HPDE6-E6E7 (cell line): ENCODE data around the gene RSL24D1.

Source experiments
- DNase-seq: peaks from one replicate; pipeline ENCODE4 v3.0.0; 2011; ENCODE audit warnings: missing footprints; ENCODE audit errors: extremely low spot score

The RSL24D1 gene

DNA sequence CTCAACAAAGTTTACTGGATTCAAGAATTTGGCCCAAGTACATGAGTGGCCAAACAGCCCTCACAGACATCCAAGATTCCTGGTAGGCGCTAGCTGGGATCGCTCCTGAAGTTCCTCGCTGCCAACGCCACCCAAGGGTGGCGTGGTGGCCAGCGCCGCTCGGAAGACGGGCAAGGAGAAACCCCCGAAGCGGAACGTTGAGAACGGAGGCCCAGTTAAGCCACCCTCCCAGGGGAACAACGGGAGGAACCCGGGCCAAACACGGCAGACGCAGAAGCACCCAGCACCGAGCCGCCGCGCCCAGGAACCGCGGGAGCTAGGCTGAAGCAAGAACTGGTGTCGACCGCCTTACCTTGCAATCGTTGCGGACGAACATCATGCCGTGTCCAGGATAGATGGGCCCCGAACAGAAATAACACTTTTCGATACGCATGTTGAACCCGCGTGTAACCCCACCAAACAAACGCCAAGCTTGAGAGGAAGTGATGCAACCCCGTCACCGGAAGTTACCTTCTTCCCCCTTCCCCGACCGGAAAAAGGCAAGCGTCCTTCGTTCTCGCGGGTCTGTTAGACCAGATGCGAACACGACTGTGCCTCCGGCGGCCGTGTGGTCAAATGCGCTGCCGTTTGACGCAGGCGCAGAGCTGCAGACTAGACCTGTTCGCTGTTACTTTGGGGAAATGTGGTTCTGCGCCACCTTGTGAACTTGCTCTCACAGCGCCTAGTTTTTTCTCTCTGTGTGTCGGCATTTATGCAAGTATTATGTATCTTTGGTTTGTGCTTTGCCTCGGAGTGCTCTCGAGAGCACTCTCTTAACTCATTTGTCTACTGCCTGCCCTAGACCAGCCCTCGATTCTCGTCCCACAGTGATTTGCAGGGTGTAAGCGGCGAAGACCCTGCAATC lies at the start of gene RSL24D1:
RSL24D1 (minus strand) TSS at position 484 of the 904 bp plus-strand sequence; CDS start at position 433, 51 bp downstream.
- DNase-seq: peak; percentile 94

DNA sequence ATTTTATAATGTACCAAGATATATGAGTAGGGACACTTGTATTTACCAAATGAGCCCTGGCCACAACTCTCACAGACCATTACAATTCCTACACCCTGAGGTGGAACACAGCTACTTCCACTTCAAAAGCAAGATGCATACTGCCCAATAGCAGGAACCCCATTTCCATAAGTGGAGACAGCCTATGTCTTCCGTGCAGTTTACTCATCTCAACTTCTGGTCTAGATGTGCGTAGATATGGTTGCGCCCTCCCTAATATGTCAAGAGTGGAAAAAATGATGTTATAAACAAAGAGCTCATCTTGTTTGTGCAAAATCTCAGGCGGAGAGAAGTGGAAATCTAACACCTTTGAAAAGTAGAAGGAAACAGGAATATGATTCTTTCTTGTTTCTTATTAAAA lies 48.3 kb upstream of the RSL24D1 start:
- no peak for DNase-seq

DNA sequence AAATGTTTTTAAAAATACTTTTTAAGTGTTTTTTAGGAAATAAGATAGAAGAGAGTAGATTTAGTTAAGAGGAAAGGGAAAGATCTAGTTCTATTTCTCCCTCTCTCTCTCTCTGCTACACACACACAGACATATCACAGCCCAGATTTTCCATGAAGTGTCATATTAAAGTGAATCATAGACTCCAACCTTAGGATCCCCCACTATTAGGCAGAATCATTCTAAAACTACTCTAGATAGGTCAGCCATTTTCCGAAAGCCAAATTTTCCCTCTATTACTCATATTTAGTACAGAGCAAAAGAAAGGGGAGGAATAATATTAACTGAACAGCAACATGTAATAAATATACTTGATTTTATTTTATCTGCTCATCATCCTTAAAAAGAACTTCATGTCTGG lies 45.1 kb upstream of the RSL24D1 start:
- no peak for DNase-seq

DNA sequence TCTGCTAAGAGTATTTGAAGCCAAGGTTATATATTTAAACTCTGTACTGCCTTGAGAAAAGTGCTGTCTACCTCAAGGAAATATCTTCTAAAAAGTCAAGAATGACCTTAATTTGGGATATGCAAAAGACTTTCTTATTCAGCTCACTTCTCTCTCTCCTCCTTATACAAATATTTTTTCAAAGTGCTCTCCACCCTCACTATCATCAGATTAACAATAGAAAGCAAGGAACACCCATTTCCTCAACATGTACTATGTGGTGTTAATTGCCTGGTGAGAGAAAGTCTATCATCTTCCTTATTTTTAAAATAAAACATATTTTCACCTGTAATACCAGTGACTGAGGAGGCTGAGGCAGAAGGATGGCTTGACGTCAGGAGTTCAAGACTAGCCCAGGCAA lies 44.4 kb upstream of the RSL24D1 start:
- no peak for DNase-seq

DNA sequence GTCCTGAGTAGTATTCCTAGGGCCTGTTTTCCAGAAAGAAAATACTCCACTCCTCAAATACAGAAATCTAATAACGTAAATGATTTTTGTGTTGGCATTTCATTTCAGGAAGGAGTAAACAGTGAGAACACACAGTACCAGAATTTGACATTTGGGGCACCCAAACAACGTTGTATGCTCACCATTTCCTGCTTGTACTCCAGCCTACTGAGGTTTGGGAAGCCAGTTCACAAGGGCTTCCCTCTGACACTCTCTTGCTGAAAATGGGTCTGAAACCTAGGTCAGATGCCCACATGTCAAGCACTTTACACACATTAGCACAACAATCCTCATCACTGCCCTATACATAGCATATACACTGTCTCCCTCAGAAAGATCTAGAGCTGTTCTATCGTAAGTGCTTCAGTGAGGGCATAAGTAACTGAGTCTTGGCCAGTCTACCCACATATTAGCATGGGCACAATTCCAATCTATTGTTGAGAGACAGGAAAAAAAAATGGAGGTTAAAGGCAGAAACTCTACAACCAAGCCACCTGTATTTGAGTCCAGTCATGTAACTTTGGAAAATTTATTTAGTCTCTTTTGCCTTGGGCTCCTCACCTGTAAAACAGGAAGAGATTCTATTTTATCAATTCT lies 43.5 kb upstream of the RSL24D1 start:
- no peak for DNase-seq

DNA sequence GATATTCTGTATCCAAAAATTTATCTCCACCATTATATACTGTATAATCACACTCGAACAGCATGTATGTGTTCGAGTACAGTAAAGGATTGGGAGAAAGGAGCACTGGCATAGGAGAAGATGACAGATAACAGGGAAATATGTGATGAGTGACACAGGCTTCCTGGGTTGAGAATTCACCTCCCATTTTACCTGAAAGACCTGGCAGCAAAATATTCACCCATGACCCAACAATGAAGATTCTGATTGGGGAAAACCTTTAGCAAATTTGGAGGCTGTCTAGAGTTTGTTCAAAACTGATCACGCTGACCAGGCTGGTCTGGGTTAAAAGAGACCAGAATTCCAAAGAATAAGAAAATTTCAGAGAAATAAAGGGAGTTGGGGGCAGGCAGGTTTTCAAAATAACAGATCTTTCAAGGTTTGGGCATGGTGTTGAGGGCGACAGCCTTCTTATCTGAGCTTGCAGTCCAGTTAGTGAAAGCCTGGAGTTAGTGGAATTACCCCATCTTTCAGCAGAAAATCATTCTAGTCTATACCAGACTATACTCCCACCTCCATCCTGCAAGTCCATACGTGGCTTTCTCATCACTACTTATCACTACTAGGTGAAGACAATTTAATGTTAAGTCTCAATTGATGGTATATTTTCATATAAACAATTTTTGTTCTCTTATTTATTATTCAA lies 42.8 kb upstream of the RSL24D1 start:
- DNase-seq: no peak

DNA sequence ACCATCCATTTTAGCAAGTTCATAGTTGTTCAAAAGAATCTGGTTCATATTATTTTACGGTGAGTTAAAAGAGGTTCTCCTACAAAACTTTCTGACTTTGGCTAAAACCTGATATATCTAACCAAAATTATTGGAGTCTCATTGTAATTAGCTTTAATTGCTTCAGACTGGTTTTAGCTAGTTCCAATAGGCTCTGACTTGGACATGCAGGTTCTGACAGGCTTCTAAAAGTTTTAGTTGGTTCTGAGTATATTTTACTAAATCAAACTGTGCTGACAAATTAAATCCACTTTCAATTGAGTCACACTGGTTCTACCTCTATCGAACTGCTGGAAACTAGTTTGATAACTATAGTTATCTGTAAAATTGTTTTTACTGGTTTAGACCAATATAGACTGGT lies 42.1 kb upstream of the RSL24D1 start:
- no peak for DNase-seq

DNA sequence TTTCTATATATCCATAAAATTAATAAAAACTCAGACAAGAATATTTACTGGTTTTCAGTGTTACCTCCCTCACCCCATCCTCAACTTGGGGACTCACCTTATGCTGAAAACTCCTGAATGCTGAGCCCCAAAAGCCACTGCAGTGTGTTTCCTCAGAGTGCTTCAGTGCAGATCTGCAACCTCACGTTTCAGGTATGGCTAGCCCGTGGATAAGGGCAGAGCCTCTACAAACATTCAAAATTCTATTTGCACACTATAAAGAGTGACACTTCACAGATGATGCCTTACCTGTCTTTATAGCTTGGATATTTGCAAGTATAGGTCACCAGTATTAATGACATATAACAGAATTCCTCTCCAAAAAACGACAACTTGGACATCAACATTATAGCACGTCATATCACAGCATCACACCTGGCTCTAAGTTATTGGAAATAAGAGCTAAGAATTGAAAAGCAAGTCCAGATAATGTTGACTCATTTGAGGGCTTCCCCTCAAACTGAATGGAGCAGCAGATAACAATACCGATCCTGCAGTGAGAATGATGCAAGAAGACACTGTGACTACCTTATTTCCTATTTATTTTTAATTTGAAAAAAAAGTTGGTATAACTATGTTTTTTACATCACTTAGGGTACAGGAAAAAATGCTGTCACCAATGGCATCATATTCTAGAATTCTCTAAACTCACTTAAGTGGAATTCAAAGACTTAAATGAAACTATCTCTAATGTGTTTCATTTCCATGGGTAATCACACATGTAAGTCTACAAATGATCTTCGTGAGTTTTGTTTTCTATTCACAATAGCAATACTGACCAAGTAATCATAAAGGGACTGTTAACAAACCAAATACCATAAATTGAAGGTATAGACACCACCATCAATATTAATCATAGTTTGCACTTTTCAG lies 40.7 kb upstream of the RSL24D1 start:
- DNase-seq: no peak

DNA sequence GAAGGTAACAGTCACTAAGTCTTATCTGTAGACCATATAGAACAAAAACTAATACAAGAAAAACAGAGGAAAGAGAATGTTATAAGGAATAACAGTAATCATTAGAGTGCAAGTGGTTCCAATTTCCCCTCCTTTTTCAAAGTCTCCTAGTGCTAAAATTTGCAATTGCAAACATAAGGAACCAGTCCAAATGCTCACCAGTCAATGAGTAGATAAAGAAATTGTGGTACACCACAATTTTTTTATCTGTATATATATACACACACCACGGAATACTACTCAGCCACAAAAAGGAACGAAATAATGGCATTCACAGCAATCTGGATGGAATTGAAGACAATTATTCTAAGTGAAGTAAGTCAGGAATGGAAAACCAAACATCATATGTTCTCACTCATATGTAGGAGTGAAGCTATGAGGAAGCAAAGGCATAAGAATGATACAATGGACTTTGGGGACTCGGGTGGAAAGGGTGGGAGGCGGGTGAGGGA lies 38.9 kb upstream of the RSL24D1 start:
- DNase-seq: no peak

DNA sequence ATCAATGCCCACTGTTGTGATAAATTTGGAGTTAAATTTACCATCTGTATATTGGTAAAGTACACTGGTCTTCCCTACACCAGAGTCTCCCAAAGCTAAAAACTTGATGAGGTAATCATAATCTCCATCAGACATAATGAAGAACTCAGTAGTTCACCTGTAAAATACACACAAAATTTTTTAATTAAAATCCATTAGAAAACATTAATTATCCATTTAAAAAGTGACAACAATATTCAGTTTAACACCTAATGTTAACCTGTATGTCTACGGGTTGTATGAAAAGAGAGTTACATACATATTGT lies 38.0 kb upstream of the RSL24D1 start:
- no peak for DNase-seq

DNA sequence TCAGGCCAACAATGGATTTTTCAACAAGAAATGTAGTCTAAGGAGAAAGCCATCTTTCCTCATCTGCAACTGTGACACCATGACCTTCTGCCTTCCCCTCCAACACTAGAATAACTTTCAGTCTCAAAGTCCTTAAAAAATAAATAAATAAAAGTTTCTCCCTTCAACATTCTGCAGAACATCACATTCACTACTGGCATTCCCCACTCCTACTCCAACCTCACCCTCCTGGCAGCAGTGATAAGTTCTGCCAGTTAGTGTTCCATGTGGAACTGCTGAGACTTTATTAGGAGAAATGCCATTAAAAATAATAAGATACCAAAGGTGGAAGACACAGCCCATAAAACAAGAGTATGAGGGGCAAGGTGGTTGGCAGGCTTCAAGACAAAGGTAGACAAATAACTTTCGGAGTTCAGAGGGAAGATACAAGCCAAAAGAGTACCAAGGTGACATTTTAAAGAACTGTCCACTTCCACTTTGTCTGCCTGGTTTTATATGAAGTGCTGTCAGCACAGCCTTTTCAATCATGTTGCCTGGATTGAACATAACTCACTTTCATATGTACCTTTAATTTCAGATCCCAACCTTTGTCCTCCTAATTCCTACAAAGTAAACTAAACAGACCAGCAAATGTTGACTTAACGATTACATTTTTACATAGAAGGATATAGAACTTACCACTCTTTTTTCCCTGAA lies 37.5 kb upstream of the RSL24D1 start:
- no peak for DNase-seq

DNA sequence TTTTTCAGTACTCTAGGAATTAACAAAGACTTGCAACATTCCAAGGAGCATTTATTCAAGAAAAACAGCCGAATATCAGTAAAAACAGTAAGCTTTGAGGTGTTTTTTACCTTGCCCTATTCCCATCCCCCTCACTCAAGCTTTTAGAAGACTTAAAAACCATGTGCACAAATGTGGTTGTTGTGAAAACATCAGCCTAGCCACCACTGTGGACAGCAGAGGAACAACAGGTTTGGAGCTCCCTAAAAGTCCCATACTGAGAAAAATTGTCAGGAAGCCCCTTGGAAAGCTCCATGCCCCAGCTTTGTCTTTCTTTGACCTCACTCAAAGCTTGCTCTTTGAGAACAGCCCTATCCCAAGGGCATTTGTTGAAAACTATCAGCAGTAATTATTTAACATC lies 34.7 kb upstream of the RSL24D1 start:
- DNase-seq: no peak

DNA sequence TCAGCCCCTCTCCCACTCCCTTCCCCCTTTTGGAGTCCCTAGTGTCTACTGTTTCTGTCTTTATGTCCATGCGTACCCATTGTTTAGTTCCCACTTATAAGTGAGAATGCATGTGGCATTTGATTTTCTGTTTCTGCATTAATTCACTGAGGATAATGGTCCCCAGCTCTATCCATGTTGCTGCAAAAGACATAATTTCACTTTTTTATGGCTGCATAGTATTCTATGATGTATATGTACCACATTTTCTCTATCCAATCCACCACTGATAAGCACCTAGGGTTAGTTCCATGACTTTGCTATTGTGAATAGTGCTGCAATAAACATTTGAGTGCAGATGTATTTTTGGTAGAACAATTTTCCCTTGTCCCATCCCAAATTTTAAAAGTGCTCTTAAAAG lies 34.2 kb upstream of the RSL24D1 start:
- no peak for DNase-seq

DNA sequence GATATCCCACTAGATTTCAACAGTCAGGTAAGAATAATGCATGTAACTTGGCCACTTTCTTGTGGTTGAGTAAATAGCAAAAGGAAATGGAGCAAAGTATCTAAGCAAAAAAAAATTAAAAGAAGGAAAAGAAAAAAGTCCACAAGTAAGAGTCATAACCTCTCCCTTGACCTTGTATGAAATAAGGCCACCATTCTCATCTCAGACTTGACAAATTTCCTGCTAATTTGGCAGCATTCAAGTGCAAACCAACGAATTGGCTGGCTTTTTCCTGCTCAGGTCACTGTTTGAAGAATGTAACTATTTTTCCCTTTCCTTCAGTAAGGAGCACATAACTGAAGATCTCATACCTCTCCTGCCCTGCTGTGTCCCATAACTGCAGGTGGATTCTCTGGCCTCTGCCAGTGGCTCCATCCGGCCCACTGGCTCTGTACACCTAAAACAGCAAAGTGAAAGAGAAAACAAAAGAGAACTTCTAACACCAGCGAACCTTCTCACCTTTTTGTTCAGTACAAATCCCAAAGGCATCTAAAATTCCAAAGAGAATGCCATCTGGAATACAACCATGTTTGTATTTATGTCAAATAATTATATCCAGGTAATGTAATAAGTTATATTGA lies 33.4 kb upstream of the RSL24D1 start:
- no peak for DNase-seq

DNA sequence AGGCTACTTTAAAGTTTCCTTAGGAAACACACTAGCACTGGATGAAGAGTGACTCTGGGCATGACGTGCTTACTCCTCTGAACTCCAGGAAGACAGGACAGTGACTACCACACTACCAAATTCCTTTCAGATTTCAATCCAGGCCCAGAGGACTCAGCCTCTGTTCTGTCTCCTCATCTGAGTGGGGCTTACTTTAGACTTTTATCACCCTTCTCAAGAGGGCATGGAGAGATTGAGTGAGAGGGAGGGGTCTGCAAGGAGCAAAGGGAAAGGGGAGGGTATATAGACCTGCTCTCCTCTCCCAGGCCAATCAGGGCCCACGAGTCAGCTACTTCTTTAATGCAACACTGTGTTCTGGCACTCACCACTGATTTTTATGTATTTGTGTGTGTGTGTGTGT lies 29.4 kb upstream of the RSL24D1 start:
- no peak for DNase-seq

DNA sequence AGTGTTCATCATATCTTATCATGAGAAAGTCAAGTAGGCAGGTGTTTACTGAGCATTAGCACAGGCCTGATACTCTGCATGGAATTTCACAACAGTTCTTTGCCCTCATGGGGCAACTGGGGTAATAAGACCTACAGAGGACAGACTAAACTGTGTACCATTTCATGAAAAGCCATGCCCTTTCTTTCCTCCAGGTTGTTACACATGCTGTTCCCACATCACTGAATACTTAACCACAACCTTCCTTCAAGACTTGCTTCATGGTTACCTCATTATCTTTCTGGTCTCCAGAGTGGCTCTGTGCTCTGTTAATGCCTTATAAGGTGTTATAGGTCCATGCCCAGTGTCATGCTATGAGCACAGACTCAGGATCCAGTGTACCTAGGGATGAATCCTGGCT lies 28.2 kb upstream of the RSL24D1 start:
- DNase-seq: no peak

DNA sequence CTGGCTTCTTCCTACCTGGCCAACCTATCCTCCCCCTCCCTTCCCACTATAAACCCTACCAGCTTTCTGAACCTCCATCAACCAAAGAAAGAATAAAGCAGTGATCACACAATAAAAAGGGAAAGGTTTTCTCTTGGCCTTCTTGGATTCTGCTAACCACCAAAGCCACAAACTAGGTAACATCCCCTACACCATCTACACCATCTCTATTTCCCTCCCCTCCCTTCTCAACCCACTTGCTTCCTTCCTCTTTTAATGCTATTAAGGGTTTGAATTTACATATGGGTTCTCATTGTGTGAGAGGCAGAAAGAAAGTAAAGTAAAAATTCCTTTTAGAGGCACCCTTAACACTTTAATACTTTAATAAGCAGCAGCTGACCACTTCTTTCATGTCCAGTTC lies 25.8 kb upstream of the RSL24D1 start:
- no peak for DNase-seq

DNA sequence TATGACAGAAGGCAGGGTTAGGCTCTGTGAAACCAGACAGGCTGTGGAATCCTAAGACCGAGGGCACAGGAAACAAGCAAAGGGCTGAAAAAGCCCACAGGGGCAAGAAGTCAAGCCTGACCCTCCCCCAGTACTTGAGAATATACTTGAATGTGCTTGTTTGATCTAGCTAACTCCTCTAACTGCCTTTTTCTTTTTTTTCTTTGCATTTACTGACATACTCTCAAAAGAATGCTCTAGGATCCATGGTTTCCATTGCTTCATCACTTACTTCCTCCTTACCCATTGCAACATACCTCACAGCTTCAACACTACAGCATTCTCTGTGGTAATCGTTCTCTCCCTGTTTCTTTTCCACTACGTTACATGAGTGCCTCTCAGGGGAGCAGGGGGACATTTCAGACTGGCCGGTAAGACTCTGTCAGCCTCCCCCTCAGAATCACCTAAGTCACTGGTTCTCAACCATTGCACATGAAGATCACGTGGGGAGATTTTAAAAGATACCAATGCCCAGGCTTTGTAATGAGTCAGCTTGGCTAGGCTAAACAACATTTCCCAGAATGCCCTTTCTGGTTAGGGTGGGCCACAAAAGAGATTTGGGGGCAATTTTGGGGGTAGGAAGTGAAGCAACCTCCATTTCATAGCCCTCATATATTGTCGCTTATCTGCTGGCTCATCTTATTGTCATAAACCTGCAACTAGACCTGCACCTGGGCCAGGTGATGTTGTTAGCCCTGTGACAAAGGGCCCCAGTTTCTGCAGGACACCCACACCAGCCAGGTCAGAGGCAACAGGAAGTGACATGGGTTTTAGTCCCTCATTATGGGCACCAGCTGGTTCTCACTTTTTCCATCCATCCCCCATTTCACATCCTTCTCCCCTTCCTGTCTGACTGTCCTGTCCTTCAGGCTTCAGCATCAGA lies 24.6 kb upstream of the RSL24D1 start:
- peak; percentile 62 for DNase-seq

DNA sequence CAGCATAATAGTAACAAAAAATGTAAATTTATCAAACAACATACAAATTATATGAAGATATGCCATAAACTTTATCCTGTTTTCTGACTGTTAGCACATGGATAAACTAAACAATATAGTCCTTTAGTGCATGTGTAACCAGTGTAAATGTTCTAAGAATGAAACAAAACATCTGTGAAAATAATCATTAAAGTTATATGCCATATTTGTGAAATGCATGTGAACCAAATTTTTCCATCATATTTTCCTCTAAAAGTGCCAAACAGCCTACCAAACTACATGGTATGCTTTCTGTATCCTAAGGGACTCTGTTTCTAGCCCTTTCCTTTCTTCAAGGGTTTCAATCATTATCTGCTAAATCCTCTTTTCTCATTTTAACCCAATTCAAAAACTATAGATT lies 23.9 kb upstream of the RSL24D1 start:
- no peak for DNase-seq

DNA sequence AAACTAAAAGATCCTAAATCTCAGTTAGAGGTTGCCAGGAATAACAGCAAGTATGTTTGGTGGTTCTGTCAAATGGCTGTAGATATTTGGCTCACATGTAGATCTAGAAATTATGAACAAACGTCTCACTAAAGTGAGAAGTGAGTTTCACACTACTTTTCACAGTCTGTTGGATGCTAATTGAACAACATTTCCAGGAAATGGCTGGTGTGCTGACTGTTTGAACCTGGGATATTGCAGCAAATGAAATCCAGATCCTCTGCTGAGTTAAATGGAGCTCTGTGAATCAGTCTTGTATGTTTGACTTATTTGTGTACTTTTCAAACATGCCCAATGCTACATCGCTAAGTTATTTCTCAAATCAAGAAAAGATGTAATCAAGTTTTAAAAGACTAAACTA lies 21.3 kb upstream of the RSL24D1 start:
- no peak for DNase-seq
